ENCODE data around the gene AFTPH.

The AFTPH gene

DNA sequence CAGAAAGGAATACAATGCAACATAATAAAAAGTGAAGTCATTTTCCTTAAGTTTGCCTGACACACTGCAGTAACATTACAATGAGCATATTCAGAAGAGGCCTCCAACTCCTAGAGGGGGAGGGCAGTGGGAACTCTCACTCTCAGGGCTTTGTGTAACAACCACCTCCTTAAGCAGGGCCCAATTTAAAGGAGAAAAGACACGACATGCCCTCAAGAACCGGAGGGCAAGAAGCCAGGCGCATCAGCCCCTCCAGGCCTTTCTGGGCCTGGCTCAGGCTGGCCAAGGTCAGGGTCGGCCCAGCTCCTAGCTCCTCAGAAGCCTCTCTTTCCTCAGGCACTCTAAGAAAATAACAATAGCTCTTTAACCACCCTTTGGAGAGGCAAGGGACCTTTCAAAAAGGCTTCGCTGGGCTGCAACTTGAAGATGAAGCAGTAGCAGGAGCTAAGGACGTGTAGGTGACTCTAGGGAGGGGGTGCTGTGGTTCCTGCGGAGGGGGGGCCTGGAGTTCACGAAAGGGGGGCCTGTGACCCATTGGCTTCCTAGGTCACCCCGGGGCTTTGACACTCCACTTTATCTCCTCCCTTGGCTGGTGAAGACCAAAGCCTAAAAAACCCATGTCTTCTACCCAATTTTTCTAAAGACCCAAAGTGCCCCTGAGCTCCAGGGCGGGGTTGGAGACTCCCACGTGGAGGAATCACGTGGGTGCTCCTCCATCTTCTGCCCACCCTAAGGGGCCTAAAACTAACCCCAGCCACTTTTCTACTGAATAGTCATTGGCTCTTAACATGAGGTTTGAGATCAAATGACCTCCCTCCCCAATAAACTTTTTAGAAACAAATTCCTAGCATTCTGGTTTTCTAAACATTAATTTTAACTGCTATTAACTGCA is 116.3 kb downstream of the AFTPH start:
- TF ChIP-seq ZFX (IDR thresholded peaks at IDR 0.05) (no peak), CTCF (conservative IDR thresholded peaks at IDR 0.05) (no peak)
- no peak overlapping the region for H3K27ac ChIP-seq

- H3K27ac ChIP-seq: no peak overlapping the region
- TF ChIP-seq CTCF (conservative IDR thresholded peaks at IDR 0.05): no peak
- no peak for TF ChIP-seq ZFX (IDR thresholded peaks at IDR 0.05)
Measured at GRCh38 chr2:64641599-64641998, 117.5 kb downstream of the AFTPH start.

All from C4-2B (cell line).